OCI-LY3 (cell line): ENCODE measurements around the gene ANKRD34C.
A peak's percentile ranks its signal among the peaks of the same experiment; 100 is the strongest.

Source experiments
- H2AFZ ChIP-seq: fragments of 200-600, 300-600 bp; shearing (Covaris generic); 2 replicates; pipeline ENCODE4 v1.6.0; 2014; ENCODE audit warnings: antibody characterized with exemption, low read depth, low read length
- H3K27ac ChIP-seq: fragments of 200-600, 300-600 bp; sonication (generic); 2 replicates; pipeline ENCODE4 v1.5.1; 2014; ENCODE audit warnings: mild to moderate bottlenecking, low read length, moderate library complexity, mixed read lengths
- H3K27me3 ChIP-seq: fragments of 200-600, 300-600 bp; sonication (generic); 2 replicates; pipeline ENCODE4 v1.6.1; 2014; ENCODE audit warnings: low read depth, low read length, mixed read lengths
- H3K36me3 ChIP-seq: fragments of 200-600, 300-600 bp; sonication (generic); replicated peaks from 2 replicates; pipeline ENCODE3; 2014; ENCODE audit warnings: low read depth, low read length, mixed read lengths
- H3K4me1 ChIP-seq: fragments of 300-600, 200-600 bp; sonication (generic); 2 replicates; pipeline ENCODE4 v1.6.1; 2014; ENCODE audit warnings: low read length, mixed read lengths
- H3K4me2 ChIP-seq: fragments of 200-600, 300-600 bp; sonication (generic); 2 replicates; pipeline ENCODE4 v1.6.1; 2014; ENCODE audit warnings: low read length, mixed read lengths
- H3K4me3 ChIP-seq: fragments of 300-600, 200-600 bp; sonication (generic); 2 replicates; pipeline ENCODE4 v1.5.1; 2014; ENCODE audit warnings: antibody characterized with exemption, mild to moderate bottlenecking, low read length, moderate library complexity
- H3K79me2 ChIP-seq: fragments of 300-600, 200-600 bp; shearing (Covaris generic); 2 replicates; pipeline ENCODE4 v1.6.1; 2014; ENCODE audit warnings: mild to moderate bottlenecking, low read length, mixed read lengths
- H3K9ac ChIP-seq: fragments of 300-600, 200-600 bp; shearing (Covaris generic); 2 replicates; pipeline ENCODE4 v1.6.0; 2014; ENCODE audit warnings: mild to moderate bottlenecking, low read length, moderate library complexity
- H3K9me3 ChIP-seq: fragments of 200-600, 300-600 bp; shearing (Covaris generic); 2 replicates; pipeline ENCODE4 v1.6.1; 2014; ENCODE audit warnings: low read length, mixed read lengths; ENCODE audit not compliant: insufficient read depth
- H4K20me1 ChIP-seq: fragments of 200-600, 300-600 bp; sonication (generic); 2 replicates; pipeline ENCODE4 v1.6.1; 2016; ENCODE audit warnings: low read length, mixed read lengths; ENCODE audit not compliant: insufficient read depth
- CTCF ChIP-seq: fragments of 200-600, 300-600 bp; sonication (generic); IDR thresholded peaks from 2 replicates; pipeline ENCODE4 v1.5.1; 2014; ENCODE audit warnings: antibody characterized with exemption, low read length, low read depth
- EZH2phosphoT487 ChIP-seq: fragments of 200-600 bp; shearing (Covaris generic); IDR thresholded peaks from 2 replicates; pipeline ENCODE4 v1.6.1; 2018; ENCODE audit warnings: antibody characterized with exemption, mixed run types, low read depth

Gene ANKRD34C

GRCh38 chr15:79322306-79322705, 39.8 kb downstream of the ANKRD34C start:
- Histone ChIP-seq H3K4me3 (no peak overlapping the region), H3K4me1 (peaks cover 13% of the 10 kb centered on the region), H4K20me1 (peaks cover 59% of the 10 kb centered on the region), H3K36me3 (peaks cover 76% of the 10 kb centered on the region), H3K27ac (no peak overlapping the region), H2AFZ (no peak overlapping the region), H3K79me2 (peaks cover 68% of the 10 kb centered on the region), H3K27me3 (no peaks in the 10 kb centered on the region), H3K4me2 (peak overlapping the region; percentile 12; the same call in 1 of the 2 replicates), H3K9ac (no peak overlapping the region), H3K9me3 (no peaks in the 10 kb centered on the region)
- no peak for TF ChIP-seq CTCF
- no peak for TF ChIP-seq EZH2phosphoT487

GRCh38 chr15:79322945-79323344, 40.4 kb downstream of the ANKRD34C start:
- peaks cover 61% of the 10 kb centered on the region for H3K79me2 ChIP-seq

GRCh38 chr15:79329171-79329611, 46.7 kb downstream of the ANKRD34C start:
- Histone ChIP-seq H3K9ac (no peak overlapping the region), H3K9me3 (no peaks in the 10 kb centered on the region), H4K20me1 (peaks cover 5% of the 10 kb centered on the region; the same call in 1 of the 2 replicates), H3K27me3 (no peaks in the 10 kb centered on the region), H3K27ac (no peak overlapping the region), H3K4me3 (no peak overlapping the region), H3K4me1 (no peaks in the 10 kb centered on the region), H3K36me3 (peaks cover 35% of the 10 kb centered on the region), H2AFZ (no peak overlapping the region), H3K79me2 (peaks cover 7% of the 10 kb centered on the region; the same call in 1 of the 2 replicates), H3K4me2 (no peak overlapping the region)
- TF ChIP-seq CTCF (no peak), EZH2phosphoT487 (no peak)

More at GRCh38 chr15:79322945-79323344, 40.4 kb downstream of the ANKRD34C start:
- H3K4me2 ChIP-seq: peak overlapping the region; percentile 12; the same call in 1 of the 2 replicates
- H3K4me3 ChIP-seq: no peak overlapping the region
- H3K9ac ChIP-seq: no peak overlapping the region
- no peak overlapping the region for H3K27ac ChIP-seq
- no peak overlapping the region for H2AFZ ChIP-seq
- peaks cover 53% of the 10 kb centered on the region for H4K20me1 ChIP-seq
- no peaks in the 10 kb centered on the region for H3K27me3 ChIP-seq
- H3K9me3 ChIP-seq: no peaks in the 10 kb centered on the region
- TF ChIP-seq CTCF: no peak
- TF ChIP-seq EZH2phosphoT487: no peak
- H3K36me3 ChIP-seq: peaks cover 72% of the 10 kb centered on the region
- H3K4me1 ChIP-seq: peaks cover 13% of the 10 kb centered on the region
